ENCODE measurements around the gene PRPF19.

- TF ChIP-seq CTCF (IDR thresholded peaks at IDR 0.05) (no peak), ZFX (IDR thresholded peaks at IDR 0.05; ENCODE audit: borderline replicate concordance) (no peak)
Measured at GRCh38 chr11:60939301-60939700, 32.9 kb upstream of the PRPF19 start.
